GM20000 (cell line): ENCODE data around the gene SYT6.

Source experiments
- DNase-seq: peaks from one replicate; pipeline ENCODE4 v3.0.0; 2012; ENCODE audit warnings: low spot score
- CTCF ChIP-seq: IDR thresholded peaks from 2 replicates; pipeline ENCODE4 v1.5.1; 2012; ENCODE audit warnings: mild to moderate bottlenecking, control low read depth; ENCODE audit errors: extremely low read depth, missing control alignments

SYT6 gene

GRCh38 chr1:114099268-114099667 lies 54.4 kb downstream of the SYT6 start:
- no peak for TF ChIP-seq CTCF
- no peak for DNase-seq

DNA sequence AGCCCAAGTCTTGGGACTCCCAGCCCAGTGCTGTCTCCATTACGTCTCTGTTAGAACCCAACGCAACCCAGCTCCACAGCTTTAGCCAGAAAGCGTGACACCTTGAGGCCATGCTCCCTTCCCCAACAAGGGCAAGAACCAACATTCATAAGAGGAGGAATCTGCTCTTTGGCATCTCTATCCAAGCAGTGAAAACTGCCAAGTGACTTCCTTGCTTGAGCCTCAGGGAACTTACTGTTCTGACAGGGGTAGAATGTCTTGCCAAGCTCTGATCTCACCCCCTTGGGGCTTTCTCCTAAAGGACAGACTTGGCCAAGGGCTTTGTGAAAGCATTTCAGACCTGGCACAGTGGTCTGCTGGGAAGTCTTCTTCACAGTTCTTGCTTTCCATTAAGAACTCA lies 56.6 kb downstream of the SYT6 start:
- no peak for TF ChIP-seq CTCF
- DNase-seq: no peak

DNA sequence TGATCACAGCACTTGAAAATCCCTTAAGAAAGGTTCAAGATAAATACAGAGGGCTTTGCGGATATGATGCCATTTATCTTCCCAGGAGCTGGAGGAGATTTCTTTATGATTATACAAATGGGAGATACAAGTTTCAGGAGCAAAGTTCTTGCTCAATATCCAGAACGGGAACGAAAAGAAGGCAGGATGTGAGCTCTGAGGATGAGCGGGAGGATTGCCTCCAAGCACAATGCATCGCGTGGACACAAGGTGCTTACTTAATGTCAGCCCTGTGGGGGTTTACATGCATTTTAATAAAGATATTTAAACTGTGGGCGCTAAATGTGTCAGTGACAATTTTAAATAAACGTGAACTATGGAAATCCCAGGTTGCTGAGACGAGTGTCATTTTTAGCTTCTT lies 59.0 kb downstream of the SYT6 start:
- TF ChIP-seq CTCF: no peak
- no peak for DNase-seq

GRCh38 chr1:114094363-114094634 lies 59.4 kb downstream of the SYT6 start:
- no peak for DNase-seq
- no peak for TF ChIP-seq CTCF

- no peak for DNase-seq
- TF ChIP-seq CTCF: no peak
Measured at GRCh38 chr1:114093624-114094362, 59.9 kb downstream of the SYT6 start.

GRCh38 chr1:114092186-114093062 lies 61.2 kb downstream of the SYT6 start:
- TF ChIP-seq CTCF: no peak
- DNase-seq: no peak

GRCh38 chr1:114091711-114092110 lies 62.0 kb downstream of the SYT6 start:
- DNase-seq: no peak
- no peak for TF ChIP-seq CTCF
